GM19193 (cell line): ENCODE results near the gene NDUFA8.

Experiments
- POLR2A ChIP-seq: IDR thresholded peaks from 4 replicates; pipeline ENCODE4 v1.6.1; 2011; ENCODE audit not compliant: insufficient read depth, insufficient read length; ENCODE audit errors: extremely low read depth

NDUFA8 gene

GRCh38 chr9:122190597-122191381 lies 31.2 kb upstream of the NDUFA8 start:
- no peak for TF ChIP-seq POLR2A

- no peak for TF ChIP-seq POLR2A
Measured at GRCh38 chr9:122188369-122188768, 28.8 kb upstream of the NDUFA8 start.

GRCh38 chr9:122186777-122187470 lies 27.3 kb upstream of the NDUFA8 start:
- TF ChIP-seq POLR2A, result no peak

- TF ChIP-seq POLR2A, result no peak
Measured at GRCh38 chr9:122186301-122186700, 26.7 kb upstream of the NDUFA8 start.

GRCh38 chr9:122184551-122184950 lies 25.0 kb upstream of the NDUFA8 start:
- no peak for TF ChIP-seq POLR2A

GRCh38 chr9:122183501-122183900 lies 23.9 kb upstream of the NDUFA8 start:
- no peak for TF ChIP-seq POLR2A

GRCh38 chr9:122180633-122181032 lies 21.1 kb upstream of the NDUFA8 start:
- no peak for TF ChIP-seq POLR2A

- no peak for TF ChIP-seq POLR2A
Measured at GRCh38 chr9:122179690-122180074, 20.1 kb upstream of the NDUFA8 start.

- no peak for TF ChIP-seq POLR2A
Measured at GRCh38 chr9:122179054-122179689, 19.6 kb upstream of the NDUFA8 start.

GRCh38 chr9:122176916-122177315 lies 17.3 kb upstream of the NDUFA8 start:
- TF ChIP-seq POLR2A, result no peak

- TF ChIP-seq POLR2A, result no peak
Measured at GRCh38 chr9:122173670-122174069, 14.1 kb upstream of the NDUFA8 start.

- TF ChIP-seq POLR2A, result no peak
Measured at GRCh38 chr9:122172131-122172530, 12.6 kb upstream of the NDUFA8 start.

- TF ChIP-seq POLR2A, result no peak
Measured at GRCh38 chr9:122168356-122168755, 8.8 kb upstream of the NDUFA8 start.

- TF ChIP-seq POLR2A, result no peak
Measured at GRCh38 chr9:122164286-122164685, 4.7 kb upstream of the NDUFA8 start.

GRCh38 chr9:122162415-122162814 lies 2.8 kb upstream of the NDUFA8 start:
- TF ChIP-seq POLR2A, result no peak

- no peak for TF ChIP-seq POLR2A
Measured at GRCh38 chr9:122159925-122160246, 307 bp upstream of the NDUFA8 start.
